GM18499 (cell line): ENCODE results near the gene PDGFB.

Experiments used
- ATAC-seq: cut with Tn5 transposase; IDR thresholded peaks from one replicate; pipeline ENCODE4 v1.9.1; 2021; ENCODE audit warnings: moderate number of reproducible peaks; ENCODE audit not compliant: insufficient read depth, unreplicated experiment

PDGFB gene

GRCh38 chr22:39244496-39245129 lies at the start of gene PDGFB:
TSS of gene PDGFB (minus strand) at chr22:39244982. CDS start at chr22:39243963, 1,019 bp downstream.
- no peak for ATAC-seq

GRCh38 chr22:39293766-39294368 lies 49.1 kb upstream of the PDGFB start:
- no peak for ATAC-seq

GRCh38 chr22:39292561-39293074 lies 47.8 kb upstream of the PDGFB start:
- no peak for ATAC-seq

GRCh38 chr22:39292031-39292462 lies 47.3 kb upstream of the PDGFB start:
- ATAC-seq = no peak

GRCh38 chr22:39291523-39291922 lies 46.7 kb upstream of the PDGFB start:
- ATAC-seq = no peak

- no peak for ATAC-seq
Measured at GRCh38 chr22:39290724-39291161, 46.0 kb upstream of the PDGFB start.

- no peak for ATAC-seq
Measured at GRCh38 chr22:39289975-39290720, 45.4 kb upstream of the PDGFB start.

GRCh38 chr22:39289533-39289932 lies 44.8 kb upstream of the PDGFB start:
- no peak for ATAC-seq

- no peak for ATAC-seq
Measured at GRCh38 chr22:39288135-39288898, 43.5 kb upstream of the PDGFB start.

- no peak for ATAC-seq
Measured at GRCh38 chr22:39287076-39287725, 42.4 kb upstream of the PDGFB start.

- ATAC-seq = no peak
Measured at GRCh38 chr22:39284983-39285382, 40.2 kb upstream of the PDGFB start.

GRCh38 chr22:39284142-39284980 lies 39.6 kb upstream of the PDGFB start:
- ATAC-seq = no peak

GRCh38 chr22:39283322-39284141 lies 38.8 kb upstream of the PDGFB start:
- ATAC-seq = no peak

- ATAC-seq = no peak
Measured at GRCh38 chr22:39282645-39283321, 38.0 kb upstream of the PDGFB start.

- ATAC-seq = no peak
Measured at GRCh38 chr22:39281126-39281525, 36.3 kb upstream of the PDGFB start.

GRCh38 chr22:39280250-39280649 lies 35.5 kb upstream of the PDGFB start:
- ATAC-seq = no peak

GRCh38 chr22:39279170-39279850 lies 34.5 kb upstream of the PDGFB start:
- ATAC-seq = no peak
